GM18907 (cell line): ENCODE measurements around the gene PLCD4.

Experiments used
- ATAC-seq: cut with Tn5 transposase; IDR thresholded peaks from one replicate; pipeline ENCODE4 v1.9.1; 2021; ENCODE audit warnings: mild to moderate bottlenecking, moderate library complexity; ENCODE audit not compliant: unreplicated experiment

Gene PLCD4

DNA sequence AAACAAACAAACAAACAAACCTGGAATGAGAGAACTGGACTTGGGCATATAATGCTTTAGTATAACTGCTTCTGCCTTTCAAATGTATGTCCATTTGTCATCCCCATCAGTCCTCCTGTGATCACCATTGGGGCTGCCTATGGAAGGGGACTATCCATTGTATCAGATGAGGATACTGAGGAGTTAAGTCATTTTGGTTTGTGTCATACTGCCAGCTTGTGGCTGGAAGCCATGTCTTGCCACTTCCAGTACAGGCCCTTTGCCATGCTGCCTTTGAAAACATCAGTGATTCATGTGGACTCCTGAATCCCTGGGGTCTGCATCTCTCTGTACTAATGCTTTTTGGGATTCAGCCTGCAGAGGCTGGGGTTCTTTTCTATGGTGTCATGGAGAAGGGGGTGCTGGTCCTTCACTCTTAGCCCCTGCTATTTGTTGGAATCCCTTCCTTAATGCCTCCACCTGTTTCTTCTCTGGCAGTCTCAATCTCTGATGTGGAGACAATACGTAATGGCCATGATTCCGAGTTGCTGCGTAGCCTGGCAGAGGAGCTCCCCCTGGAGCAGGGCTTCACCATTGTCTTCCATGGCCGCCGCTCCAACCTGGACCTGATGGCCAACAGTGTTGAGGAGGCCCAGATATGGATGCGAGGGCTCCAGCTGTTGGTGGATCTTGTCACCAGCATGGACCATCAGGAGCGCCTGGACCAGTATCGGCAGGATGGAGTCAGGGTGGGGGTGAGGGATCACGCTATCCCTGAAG is 10.6 kb downstream of the PLCD4 start:
- ATAC-seq, result no peak

DNA sequence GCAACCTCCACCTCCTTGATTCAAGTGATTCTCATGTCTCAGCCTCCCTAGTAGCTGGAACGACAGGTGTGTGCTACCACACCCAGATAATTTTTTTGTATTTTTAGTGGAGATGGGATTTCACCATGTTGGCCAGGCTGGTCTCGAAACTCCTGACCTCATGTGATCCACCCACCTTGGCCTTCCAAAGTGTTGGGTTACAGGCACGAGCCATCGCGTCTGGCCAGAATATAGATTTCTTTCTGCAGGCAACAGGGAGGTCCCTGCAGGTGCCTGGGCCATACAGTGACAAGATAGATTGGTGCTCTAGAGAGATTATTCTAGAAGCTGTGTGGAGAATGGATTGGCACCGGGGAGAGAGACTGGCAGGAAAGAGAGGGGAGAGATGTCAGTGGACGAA is 13.3 kb downstream of the PLCD4 start:
- ATAC-seq, result no peak

DNA sequence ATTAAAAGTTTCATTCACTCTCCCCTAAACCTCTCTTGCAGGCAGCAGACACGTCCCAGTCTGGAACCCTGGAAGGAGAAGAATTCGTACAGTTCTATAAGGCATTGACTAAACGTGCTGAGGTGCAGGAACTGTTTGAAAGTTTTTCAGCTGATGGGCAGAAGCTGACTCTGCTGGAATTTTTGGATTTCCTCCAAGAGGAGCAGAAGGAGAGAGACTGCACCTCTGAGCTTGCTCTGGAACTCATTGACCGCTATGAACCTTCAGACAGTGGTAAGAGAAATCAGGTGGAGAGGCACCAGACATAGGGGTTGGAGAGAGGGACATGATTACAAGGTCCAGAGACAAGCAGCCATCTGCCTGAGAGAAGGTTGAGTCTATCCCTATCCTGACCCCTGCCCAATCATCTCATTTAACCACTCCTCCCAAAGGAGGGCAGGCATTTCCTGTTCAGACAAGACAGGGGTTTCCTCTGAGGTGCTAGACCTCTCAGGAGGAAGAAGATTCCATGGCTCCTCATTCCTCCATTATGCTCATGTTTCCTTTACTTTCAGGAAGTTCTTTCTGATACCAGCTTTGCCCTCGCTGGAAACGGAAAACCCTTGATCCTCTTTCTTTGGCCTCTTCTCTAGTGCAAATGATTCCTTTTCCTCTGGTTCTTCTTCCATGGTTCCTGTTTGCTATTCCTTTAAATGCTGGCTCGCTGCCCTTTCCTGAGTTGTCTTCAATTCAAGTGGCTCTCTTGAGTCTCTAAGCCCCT is 15.1 kb downstream of the PLCD4 start:
- ATAC-seq, result no peak

DNA sequence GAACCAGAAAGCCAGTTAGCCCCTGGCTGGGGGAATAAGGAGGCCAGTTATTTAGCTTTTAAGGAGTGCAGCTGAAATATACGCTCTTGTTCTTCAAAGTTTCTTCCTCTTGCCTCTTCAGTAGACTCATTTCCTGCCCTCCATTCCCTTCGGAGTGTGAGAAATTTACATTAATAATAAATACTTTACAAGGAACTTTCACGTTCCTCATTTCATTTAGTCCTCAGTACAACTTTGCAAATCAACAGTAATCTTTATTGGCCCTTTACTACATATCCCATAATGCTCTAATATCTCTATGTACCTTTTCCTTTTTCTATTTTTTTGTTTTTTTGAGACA is 15.6 kb downstream of the PLCD4 start:
- ATAC-seq, result no peak

DNA sequence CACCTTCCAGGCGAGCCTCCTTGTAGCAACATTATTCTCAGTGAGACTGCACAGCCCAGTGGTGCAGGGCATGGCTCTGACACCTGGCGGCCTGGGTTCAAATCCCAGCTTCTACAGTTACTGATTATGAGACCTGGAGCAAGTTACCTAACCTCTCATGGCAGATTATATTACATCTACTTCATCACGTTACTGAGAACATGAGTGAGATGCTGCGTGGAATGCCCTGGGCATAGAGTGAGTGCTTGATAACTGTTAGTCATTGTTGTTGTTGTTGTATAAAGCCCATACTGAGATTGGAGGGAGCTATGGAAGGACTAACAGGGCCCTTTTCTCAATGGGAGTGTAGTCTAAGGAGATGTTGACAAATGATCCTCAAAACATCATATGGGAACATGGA is 18.7 kb downstream of the PLCD4 start:
- ATAC-seq, result no peak

DNA sequence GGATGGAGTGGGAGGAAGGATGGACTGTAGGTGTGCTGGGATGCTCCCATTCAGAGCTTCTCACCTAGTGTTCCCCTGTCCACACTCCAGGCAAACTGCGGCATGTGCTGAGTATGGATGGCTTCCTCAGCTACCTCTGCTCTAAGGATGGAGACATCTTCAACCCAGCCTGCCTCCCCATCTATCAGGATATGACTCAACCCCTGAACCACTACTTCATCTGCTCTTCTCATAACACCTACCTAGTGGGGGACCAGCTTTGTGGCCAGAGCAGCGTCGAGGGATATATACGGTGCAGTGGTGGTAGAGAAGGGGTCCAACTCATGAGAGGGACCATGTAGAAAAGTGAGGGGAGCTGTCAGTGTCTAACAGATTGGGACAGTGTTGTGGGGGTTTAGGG is 20.2 kb downstream of the PLCD4 start:
- no peak for ATAC-seq

DNA sequence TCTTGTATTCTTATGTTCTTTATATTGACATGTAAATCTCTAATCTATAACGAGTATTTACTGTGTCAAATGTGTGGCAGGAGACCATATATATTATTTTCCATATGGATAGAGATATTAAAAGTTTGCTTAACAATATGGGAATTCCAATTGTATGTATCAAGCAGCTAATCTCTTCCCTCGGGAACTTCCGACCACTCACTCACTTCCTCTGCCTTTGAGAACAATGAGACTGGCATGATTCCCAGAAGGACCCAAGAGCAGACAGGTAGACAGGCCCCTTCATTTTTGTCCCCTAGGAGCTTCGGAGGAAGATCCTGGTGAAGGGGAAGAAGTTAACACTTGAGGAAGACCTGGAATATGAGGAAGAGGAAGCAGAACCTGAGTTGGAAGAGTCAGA is 24.1 kb downstream of the PLCD4 start:
- ATAC-seq, result no peak

DNA sequence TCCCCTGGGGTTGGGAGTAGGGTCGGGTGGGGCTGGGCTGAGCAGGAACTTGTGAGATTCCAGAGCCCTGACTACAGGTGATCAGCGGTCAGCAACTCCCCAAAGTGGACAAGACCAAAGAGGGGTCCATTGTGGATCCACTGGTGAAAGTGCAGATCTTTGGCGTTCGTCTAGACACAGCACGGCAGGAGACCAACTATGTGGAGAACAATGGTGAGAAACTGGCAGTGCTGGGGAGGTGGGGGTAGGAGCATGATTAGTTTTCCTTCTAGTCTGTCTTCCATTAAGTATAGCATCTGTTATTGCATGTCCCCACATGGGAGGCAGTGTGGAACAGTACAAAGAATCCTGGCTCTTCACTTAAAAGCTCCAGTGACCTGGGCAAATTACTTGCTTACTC is 28.0 kb downstream of the PLCD4 start:
- ATAC-seq, result no peak

DNA sequence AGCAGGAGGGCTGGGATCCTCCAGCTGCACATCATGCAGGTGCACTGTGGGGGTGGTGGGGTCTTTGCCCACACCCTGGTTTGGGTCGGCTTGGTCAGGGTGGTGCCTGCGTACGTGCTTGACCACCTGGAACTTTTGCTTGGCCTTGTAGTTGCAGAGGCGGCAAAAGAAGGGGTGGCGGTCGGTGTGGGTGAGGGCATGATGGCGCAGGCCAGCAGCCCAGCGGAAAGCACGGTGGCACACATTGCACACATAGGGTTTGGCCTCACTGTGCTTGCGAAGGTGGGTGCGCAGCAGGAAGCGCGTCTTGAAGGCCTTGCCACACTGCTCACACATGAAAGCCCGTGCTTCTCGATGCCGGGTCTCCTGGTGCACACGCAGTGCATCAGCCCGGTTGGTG is 30.7 kb downstream of the PLCD4 start:
- ATAC-seq, result no peak

DNA sequence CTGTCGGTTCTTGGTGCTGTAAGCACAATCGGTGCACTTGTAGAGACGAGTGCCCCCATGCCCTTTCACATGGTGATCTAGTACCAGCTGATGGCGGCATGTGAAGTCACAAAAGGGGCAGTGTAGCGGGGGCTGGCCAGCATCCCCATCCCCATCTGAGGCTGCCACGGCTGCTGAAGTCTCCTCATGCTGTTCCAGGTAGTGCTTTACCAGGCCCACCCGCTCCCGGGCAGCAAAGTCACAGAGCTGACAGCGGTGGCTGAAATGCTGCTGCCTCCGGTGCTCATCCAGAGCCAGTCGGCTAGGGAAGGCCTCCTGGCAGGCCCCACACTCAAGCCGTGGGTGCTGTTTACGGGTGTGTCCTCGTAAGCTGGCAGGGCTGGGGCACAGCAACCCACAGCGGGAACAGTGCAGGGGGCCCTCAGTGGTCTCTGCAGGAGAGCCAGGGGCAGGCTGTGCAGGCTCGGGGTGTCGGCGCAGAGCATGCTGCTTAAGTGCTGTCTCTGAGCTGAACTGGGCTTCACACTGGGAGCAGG is 34.5 kb downstream of the PLCD4 start:
- ATAC-seq, result no peak

DNA sequence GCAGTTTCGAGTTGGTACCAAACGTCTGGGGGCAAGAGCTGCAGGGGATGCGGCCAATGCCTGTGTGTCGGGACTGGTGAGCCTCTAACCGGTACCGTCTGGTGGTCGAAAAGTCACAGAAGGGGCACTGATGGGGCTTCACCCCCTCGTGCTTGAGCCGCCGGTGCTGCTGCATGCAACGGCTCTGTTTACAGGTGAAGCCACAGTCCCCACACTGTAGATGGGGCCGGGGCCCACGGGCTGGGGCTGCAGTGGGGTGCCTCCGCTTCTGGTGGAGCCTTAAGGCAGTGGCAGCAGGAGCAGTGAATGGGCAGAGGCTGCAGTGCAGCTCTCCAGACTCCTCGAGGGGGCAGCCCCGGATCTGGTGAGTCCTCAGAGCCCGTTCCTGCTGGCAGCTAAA is 35.1 kb downstream of the PLCD4 start:
- ATAC-seq, result no peak

DNA sequence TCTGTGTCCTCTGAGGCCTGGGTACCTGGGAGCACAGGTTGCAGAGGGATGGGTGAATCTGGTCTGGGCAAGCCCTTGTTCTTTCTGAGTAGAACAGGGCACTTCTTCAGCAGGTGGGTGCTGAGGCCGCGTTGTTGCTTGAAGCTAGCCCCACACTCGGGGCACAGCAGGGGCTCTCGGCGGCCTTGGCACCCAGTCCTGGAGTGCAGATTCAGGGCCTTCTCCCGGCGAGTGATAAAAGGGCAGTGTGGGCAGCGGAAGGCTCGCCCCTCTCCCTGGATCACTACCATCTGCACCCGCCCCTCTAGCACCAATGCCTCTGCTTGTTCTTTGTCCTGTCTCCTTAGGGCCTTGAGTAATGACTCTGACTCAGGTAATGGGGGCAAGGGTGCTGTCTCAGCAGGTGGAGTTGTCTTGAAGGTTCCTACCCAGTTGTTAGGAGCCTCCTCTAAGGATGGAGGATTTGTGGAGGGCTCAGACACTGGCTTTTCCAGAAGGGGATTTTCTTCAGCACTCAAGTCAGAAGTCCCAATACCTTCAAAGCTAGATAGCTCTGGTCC is 36.1 kb downstream of the PLCD4 start:
- no peak for ATAC-seq

DNA sequence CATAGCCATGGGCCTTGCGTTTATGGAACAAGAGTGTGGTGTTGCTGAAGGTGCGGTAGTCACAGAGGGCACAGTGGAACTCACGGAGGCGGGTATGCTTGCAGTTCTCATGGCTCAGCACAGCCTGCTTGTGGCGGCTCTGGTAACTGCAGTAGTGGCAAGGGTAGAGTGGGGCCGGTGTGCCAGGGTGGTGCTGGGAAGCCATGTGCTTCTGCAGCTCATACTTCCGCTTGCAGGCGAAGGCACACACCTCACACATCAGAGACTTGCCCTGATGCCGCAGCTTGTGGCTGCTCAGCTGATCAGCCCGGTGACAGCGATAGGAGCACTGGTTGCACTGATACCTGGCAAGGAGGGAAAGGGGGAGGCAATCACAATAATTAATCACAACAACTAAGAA is 37.0 kb downstream of the PLCD4 start:
- ATAC-seq, result no peak

DNA sequence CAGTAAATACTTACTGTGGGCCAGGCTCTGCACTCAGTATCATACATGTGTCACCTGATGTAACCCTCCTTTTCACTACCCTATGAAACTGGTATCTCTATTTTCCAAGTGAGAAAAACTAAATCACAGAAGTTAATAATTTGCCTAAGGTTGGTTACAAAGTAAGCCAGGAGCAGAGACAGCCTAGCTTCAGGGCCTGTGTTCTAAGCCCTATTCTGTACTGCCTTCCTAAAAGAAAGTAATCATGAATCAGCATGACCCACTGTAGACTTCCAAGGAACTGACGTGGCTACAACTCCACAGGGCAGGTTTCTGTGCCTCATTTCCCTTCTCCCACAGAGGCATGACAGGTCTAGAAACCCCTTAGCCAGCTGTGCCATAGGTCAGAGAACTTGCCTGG is 37.4 kb downstream of the PLCD4 start:
- peak; percentile 53 for ATAC-seq

DNA sequence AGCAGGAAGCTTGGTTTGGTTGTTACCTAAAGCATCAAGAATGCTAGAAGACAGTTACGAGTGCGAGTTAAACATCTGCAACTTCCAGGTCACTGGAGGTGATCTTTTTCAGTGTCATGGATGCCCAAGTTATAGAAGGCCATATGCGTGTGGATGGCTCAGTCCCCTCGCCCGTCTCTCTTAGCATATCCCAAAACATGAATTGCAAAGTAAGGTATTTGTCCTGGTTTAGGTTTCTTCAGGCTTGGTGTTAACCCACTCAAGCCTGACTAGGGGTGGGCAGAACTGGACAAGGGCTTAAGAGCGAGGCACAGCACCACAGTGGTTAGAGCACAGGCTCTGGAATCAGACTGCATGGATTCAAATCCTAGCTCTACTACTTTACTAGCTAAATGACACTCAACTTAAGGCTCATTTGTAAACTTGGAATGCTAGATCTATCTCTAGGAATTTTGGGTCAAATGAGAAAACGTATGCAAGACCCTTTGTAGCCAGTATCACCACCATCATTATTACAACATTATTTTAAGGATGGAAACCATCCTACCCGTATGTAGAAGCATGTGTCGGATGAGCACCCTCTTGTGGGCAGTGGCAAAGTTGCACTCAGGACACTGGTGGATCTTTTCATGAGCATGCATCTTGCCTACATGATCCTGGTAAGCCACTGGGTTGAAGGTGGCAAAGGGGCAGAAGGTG is 40.5 kb downstream of the PLCD4 start:
- no peak for ATAC-seq

DNA sequence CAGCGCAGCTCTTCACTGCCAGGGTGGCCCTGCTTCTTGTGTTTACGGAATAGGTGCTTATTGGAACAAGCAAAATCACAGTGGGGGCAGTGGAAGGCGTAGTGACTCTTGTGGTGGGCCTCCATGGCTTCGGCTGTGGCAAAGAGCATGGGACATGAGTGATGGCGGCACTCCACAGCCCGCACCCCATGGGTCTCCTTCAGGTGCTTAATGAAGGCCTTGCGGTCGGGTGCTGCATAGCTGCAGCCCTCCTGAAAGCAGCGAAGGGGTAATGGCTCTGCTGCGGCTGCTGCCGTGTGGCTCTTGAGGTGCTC is 41.0 kb downstream of the PLCD4 start:
- no peak for ATAC-seq

DNA sequence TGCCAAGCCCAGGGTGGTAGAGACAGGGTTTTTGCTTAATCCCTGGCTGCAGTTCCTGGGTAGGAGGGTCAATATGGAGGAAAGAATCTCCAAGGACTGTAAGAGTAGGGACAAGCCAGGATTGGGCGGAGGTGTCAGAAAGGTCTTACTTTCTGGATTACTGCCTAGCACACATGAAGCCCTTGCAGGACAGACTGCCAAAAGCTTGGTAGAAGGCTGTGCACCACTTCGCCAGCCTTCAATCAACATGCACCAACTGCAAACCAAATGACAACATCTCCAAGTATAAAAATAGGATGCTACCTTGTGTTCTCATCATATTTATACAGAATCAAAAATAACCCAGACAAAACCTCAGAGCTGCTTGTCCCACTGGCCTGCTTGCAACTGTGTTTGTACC is 48.1 kb downstream of the PLCD4 start:
- ATAC-seq, result no peak

DNA sequence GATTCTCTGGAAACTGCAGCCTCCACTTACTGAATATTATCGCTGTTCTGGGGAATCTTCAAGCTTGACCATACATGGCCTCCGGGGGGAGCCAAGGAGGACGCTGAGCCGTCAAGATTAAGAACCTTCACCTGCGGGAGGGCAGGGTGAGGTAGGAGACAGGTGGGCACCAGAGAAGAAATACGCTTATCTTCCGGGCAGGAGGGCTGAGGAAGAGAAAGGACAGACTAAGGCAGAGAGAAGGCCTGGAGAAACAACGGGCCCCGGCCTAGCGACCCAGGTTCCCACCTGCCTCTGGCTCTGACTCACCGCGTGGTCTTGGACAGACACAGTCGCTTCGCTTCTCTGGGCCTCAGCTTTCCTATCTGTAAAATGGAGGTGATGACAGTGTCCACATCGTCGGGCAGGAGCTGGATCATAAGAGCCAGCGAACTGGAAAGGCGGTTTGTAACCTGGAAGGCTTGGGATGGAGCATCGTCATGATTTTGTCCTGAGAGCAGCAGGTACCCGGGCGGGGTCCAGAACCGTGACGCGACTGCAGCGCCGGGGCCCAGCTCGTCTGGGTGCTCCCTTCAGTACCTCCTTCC is 51.1 kb downstream of the PLCD4 start:
- ATAC-seq, result peak; percentile 37

DNA sequence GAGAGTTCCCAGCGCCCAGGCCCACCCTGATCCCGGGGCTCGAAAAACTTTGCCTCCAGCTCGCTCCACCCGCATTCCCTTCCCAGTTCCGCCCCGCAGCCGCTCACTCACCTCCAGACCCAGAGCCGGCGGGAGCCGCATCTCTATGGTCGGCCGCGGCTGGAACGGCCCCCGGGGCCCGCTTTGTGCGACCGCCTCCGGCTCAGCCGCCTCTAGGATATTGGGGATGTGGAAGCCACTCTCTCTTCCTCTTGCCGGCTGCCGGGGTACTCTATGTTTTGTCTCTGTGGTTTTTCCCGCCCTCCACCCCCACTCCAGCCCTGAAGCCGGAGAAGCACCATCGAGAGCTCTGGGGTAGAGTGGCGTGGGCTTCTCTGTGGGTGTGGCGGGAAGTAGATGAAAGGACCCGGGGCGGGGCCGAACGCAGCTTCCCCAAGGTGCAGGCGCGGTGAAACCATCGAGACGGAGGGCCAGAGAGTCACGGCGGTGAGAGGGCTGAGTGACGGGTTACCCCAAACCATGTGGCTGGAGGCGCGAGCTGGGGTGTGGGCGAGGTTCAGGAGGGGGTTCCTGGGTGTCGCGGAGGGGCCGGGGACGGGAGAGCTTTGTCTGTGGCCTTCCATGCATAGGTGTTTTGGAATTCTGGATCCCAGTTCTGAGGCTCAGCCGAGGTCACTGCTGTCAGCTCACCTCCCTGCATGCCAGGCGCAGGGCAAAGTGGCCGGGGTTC is 51.7 kb downstream of the PLCD4 start, which contains the start of the genes BCS1L and ZNF142:
Gene BCS1L (plus strand): TSS at position 426 of the 730 bp plus-strand sequence. CDS start 1,305 bp downstream, outside the sequence.
Gene ZNF142 (minus strand): TSS at position 366 of the 730 bp plus-strand sequence. CDS start 3,194 bp downstream, outside the sequence.
- ATAC-seq, result peak; percentile 94

DNA sequence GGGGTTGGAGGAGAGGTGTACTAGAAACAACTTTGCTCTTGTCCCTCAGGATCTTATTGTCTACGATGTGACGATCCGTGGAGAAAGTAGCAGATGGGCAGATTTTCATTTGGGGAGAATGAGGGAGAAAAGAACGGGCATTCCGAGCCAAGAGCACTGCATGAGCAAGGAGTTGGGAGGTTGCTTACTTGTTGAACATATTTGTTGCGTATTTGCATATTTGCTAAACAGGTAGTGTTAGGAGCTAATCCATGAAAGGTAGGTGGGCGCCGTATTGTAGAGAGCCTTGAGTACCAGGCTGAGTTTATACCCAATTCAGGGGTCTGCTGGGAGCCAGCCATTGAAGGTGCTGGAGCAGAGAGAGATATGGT is 52.3 kb downstream of the PLCD4 start:
- ATAC-seq, result no peak
